Neural cell (in vitro differentiated cells): Measurements from ENCODE around the gene GAB2. TPM values are rescaled to one million over a fixed set of nuclear protein-coding genes. Genes with fewer than 3 reads are reported as not detected.

Experiments
- H2AFZ ChIP-seq: fragments of 200-600, 300-800 bp; sonication (generic), shearing (Covaris generic); 2 replicates; pipeline ENCODE4 v1.6.0; 2014; ENCODE audit warnings: low read depth, mild to moderate bottlenecking, antibody characterized with exemption, low read length, moderate library complexity
- H3F3A ChIP-seq: fragments of 200-600 bp; shearing (Covaris generic); 2 replicates; pipeline ENCODE4 v1.6.1; 2016; ENCODE audit warnings: mild to moderate bottlenecking, moderate library complexity, mixed read lengths, antibody characterized with exemption, low read length; ENCODE audit not compliant: insufficient read depth, poor library complexity, severe bottlenecking
- H3K27ac ChIP-seq: fragments of 200-600, 300-800 bp; sonication (generic), shearing (Covaris generic); 2 replicates; pipeline ENCODE4 v1.5.1; 2014; ENCODE audit warnings: mild to moderate bottlenecking, low read length, moderate library complexity
- H3K27me3 ChIP-seq: fragments of 300-800, 200-600 bp; sonication (generic), shearing (Covaris generic); 2 replicates; pipeline ENCODE4 v1.6.0; 2014; ENCODE audit warnings: mild to moderate bottlenecking, low read depth, low read length, moderate library complexity; ENCODE audit not compliant: insufficient read depth
- H3K36me3 ChIP-seq: fragments of 300-800, 200-600 bp; sonication (generic), shearing (Covaris generic); 2 replicates; pipeline ENCODE4 v1.5.1; 2014; ENCODE audit warnings: mild to moderate bottlenecking, antibody characterized with exemption, low read length, moderate library complexity; ENCODE audit not compliant: insufficient read depth
- H3K4me2 ChIP-seq: fragments of 300-800, 200-600 bp; sonication (generic), shearing (Covaris generic); 2 replicates; pipeline ENCODE4 v1.6.0; 2014; ENCODE audit warnings: mild to moderate bottlenecking, low read length
- H3K4me3 ChIP-seq: fragments of 300-800, 200-600 bp; sonication (generic), shearing (Covaris generic); 2 replicates; pipeline ENCODE4 v1.5.1; 2014; ENCODE audit warnings: mild to moderate bottlenecking, low read length, moderate library complexity
- H3K79me2 ChIP-seq: fragments of 200-600 bp; shearing (Covaris generic); replicated peaks from 2 replicates; pipeline ENCODE4 v1.6.0; 2014; ENCODE audit warnings: mild to moderate bottlenecking, low read length, moderate library complexity; ENCODE audit not compliant: insufficient read depth
- H3K9ac ChIP-seq: fragments of 300-800, 200-600 bp; sonication (generic), shearing (Covaris generic); 2 replicates; pipeline ENCODE4 v1.6.1; 2016; ENCODE audit warnings: mild to moderate bottlenecking, low read length, mixed read lengths
- H3K9me2 ChIP-seq: fragments of 200-600 bp; shearing (Covaris generic); 2 replicates; pipeline ENCODE4 v1.6.1; 2016; ENCODE audit warnings: mild to moderate bottlenecking, low read length, mixed read lengths; ENCODE audit not compliant: insufficient read depth
- H3K9me3 ChIP-seq: fragments of 200-600, 300-800 bp; sonication (generic), shearing (Covaris generic); 2 replicates; pipeline ENCODE4 v1.6.1; 2016; ENCODE audit warnings: mild to moderate bottlenecking, mixed run types, low read length, moderate library complexity, mixed read lengths
- H4K20me1 ChIP-seq: fragments of 200-600 bp; shearing (Covaris generic); 2 replicates; pipeline ENCODE4 v1.6.1; 2016; ENCODE audit warnings: mild to moderate bottlenecking, mixed run types; ENCODE audit not compliant: insufficient read depth
- EP300 ChIP-seq: fragments of 450-650 bp; conservative IDR thresholded peaks from 2 replicates; pipeline ENCODE4 v1.6.1; 2014; ENCODE audit warnings: antibody characterized with exemption, mild to moderate bottlenecking, moderate library complexity; ENCODE audit not compliant: poor library complexity, severe bottlenecking
- EZH2 ChIP-seq: fragments of 200-600, 300-800 bp; shearing (Covaris generic), sonication (generic); IDR thresholded peaks from 2 replicates; pipeline ENCODE4 v1.6.1; 2014; ENCODE audit warnings: antibody characterized with exemption, low read length, borderline replicate concordance, mild to moderate bottlenecking; ENCODE audit not compliant: insufficient read depth, poor library complexity, severe bottlenecking
- MXI1 ChIP-seq: fragments of 450-650 bp; conservative IDR thresholded peaks from 2 replicates; pipeline ENCODE4 v1.6.1; 2014; ENCODE audit warnings: antibody characterized with exemption, mild to moderate bottlenecking; ENCODE audit not compliant: poor library complexity, severe bottlenecking
- POLR2AphosphoS5 ChIP-seq: IDR thresholded peaks from 2 replicates; pipeline ENCODE4 v1.6.1; 2012
- RAD21 ChIP-seq: fragments of 450-650 bp; conservative IDR thresholded peaks from 2 replicates; pipeline ENCODE4 v1.6.1; 2014; ENCODE audit warnings: antibody characterized with exemption, mild to moderate bottlenecking, moderate library complexity
- SMC3 ChIP-seq: fragments of 450-650 bp; conservative IDR thresholded peaks from 2 replicates; pipeline ENCODE4 v1.6.1; 2014; ENCODE audit warnings: antibody characterized with exemption, mild to moderate bottlenecking, moderate library complexity; ENCODE audit not compliant: poor library complexity
- TAF1 ChIP-seq: IDR thresholded peaks from 2 replicates; pipeline ENCODE4 v1.6.1; 2012; ENCODE audit warnings: low read depth
- polyA plus RNA-seq: library from polyadenylated mRNA; depleted of rRNA; stranded (reverse); fragments of >200 nt; gene quantifications from 2 replicates; pipeline ENCODE4 v1.2.3, GENCODE V29; 2014
- TF ChIP-seq, protein P1 (sequence below): fragments of 450-650 bp; IDR thresholded peaks from 2 replicates; pipeline ENCODE4 v1.5.1; 2014; ENCODE audit warnings: antibody characterized with exemption, mild to moderate bottlenecking, moderate library complexity; ENCODE audit not compliant: poor library complexity, severe bottlenecking
- TF ChIP-seq, protein P2 (sequence below): IDR thresholded peaks from 2 replicates; pipeline ENCODE4 v1.6.1; 2012; ENCODE audit warnings: borderline replicate concordance

The GAB2 gene
- polyA plus RNA-seq, 1 donor from 2014 or later, result 21.9 TPM

DNA sequence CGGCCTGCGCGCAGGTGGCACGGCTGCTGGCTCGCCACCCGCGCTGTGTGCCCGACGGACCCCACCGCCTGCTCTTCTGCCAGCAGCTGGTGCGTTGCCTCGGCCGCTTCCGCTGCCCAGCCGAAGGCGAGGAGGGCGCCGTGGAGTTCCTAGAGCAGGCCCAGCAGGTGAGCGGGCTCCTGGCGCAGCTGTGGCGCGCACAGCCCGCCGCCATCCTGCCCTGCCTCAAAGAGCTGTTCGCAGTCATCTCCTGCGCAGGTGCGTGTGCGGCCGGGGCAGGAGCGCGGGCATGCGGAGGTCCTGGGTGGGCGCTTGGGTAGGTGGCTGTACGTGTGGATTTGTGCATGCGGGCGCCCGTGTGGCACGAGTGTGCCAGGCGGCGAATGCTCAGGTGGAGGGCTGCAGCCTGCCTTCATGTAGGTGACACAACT is 220.9 kb downstream of the GAB2 start:
- Histone ChIP-seq H3K79me2 (no peaks in the 10 kb centered on the region), H3K9me3 (no peaks in the 10 kb centered on the region), H3K9me2 (no peaks in the 10 kb centered on the region), H3K4me2 (no peak overlapping the region), H4K20me1 (no peaks in the 10 kb centered on the region), H2AFZ (no peak overlapping the region), H3K27me3 (no peaks in the 10 kb centered on the region), H3K36me3 (no peaks in the 10 kb centered on the region), H3K27ac (no peak overlapping the region), H3F3A (no peaks in the 10 kb centered on the region), H3K4me3 (no peak overlapping the region), H3K9ac (no peak overlapping the region)
- TF ChIP-seq POLR2AphosphoS5 (no peak), MXI1 (no peak), TAF1 (no peak), SMC3 (no peak), EZH2 (no peak), EP300 (no peak), RAD21 (no peak)
- TF ChIP-seq, protein P1, sequence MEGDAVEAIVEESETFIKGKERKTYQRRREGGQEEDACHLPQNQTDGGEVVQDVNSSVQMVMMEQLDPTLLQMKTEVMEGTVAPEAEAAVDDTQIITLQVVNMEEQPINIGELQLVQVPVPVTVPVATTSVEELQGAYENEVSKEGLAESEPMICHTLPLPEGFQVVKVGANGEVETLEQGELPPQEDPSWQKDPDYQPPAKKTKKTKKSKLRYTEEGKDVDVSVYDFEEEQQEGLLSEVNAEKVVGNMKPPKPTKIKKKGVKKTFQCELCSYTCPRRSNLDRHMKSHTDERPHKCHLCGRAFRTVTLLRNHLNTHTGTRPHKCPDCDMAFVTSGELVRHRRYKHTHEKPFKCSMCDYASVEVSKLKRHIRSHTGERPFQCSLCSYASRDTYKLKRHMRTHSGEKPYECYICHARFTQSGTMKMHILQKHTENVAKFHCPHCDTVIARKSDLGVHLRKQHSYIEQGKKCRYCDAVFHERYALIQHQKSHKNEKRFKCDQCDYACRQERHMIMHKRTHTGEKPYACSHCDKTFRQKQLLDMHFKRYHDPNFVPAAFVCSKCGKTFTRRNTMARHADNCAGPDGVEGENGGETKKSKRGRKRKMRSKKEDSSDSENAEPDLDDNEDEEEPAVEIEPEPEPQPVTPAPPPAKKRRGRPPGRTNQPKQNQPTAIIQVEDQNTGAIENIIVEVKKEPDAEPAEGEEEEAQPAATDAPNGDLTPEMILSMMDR, result no peak
- TF ChIP-seq, protein P2, sequence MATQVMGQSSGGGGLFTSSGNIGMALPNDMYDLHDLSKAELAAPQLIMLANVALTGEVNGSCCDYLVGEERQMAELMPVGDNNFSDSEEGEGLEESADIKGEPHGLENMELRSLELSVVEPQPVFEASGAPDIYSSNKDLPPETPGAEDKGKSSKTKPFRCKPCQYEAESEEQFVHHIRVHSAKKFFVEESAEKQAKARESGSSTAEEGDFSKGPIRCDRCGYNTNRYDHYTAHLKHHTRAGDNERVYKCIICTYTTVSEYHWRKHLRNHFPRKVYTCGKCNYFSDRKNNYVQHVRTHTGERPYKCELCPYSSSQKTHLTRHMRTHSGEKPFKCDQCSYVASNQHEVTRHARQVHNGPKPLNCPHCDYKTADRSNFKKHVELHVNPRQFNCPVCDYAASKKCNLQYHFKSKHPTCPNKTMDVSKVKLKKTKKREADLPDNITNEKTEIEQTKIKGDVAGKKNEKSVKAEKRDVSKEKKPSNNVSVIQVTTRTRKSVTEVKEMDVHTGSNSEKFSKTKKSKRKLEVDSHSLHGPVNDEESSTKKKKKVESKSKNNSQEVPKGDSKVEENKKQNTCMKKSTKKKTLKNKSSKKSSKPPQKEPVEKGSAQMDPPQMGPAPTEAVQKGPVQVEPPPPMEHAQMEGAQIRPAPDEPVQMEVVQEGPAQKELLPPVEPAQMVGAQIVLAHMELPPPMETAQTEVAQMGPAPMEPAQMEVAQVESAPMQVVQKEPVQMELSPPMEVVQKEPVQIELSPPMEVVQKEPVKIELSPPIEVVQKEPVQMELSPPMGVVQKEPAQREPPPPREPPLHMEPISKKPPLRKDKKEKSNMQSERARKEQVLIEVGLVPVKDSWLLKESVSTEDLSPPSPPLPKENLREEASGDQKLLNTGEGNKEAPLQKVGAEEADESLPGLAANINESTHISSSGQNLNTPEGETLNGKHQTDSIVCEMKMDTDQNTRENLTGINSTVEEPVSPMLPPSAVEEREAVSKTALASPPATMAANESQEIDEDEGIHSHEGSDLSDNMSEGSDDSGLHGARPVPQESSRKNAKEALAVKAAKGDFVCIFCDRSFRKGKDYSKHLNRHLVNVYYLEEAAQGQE, result no peak

DNA sequence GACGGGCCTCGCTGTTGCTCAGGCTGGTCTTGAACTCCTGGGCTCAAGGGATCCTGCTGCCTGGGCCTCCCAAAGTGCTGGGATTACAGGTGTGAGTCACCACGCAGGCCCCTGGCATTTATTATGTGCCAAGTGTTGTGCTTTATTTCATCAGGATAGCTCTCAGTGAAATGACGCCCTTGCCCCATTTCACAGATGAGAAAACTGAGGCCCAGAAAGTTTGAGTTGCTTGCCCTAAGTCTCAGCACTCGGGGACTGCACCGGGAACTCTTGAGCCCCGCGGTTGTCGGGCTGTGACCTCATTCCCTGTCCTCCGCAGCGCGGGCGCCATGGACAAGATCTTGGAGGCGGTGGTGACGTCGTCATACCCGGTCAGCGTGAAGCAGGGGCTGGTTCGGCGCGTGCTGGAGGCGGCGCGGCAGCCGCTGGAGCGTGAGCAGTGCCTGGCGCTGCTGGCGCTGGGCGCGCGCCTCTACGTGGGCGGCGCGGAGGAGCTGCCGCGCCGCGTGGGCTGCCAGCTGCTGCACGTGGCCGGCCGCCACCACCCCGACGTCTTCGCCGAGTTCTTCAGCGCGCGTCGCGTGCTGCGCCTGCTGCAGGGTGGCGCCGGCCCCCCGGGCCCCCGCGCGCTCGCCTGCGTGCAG is 221.6 kb downstream of the GAB2 start:
- H3F3A ChIP-seq, result no peaks in the 10 kb centered on the region
- no peak overlapping the region for H3K27ac ChIP-seq
- TF ChIP-seq, protein P1, result no peak
- no peak overlapping the region for H3K4me2 ChIP-seq
- no peaks in the 10 kb centered on the region for H3K27me3 ChIP-seq
- no peak overlapping the region for H2AFZ ChIP-seq
- H3K79me2 ChIP-seq, result no peaks in the 10 kb centered on the region
- no peaks in the 10 kb centered on the region for H3K9me2 ChIP-seq
- H3K9ac ChIP-seq, result no peak overlapping the region
- H3K9me3 ChIP-seq, result no peaks in the 10 kb centered on the region
- H3K36me3 ChIP-seq, result no peaks in the 10 kb centered on the region
- H3K4me3 ChIP-seq, result no peak overlapping the region
- no peaks in the 10 kb centered on the region for H4K20me1 ChIP-seq
